GM18861 (cell line): ENCODE results near the gene LBHD2.
A peak's percentile ranks its signal among the peaks of the same experiment; 100 is the strongest.

ENCODE experiments used
- ATAC-seq: cut with Tn5 transposase; IDR thresholded peaks from one replicate; pipeline ENCODE4 v1.9.1; 2021; ENCODE audit not compliant: unreplicated experiment

The LBHD2 gene

DNA sequence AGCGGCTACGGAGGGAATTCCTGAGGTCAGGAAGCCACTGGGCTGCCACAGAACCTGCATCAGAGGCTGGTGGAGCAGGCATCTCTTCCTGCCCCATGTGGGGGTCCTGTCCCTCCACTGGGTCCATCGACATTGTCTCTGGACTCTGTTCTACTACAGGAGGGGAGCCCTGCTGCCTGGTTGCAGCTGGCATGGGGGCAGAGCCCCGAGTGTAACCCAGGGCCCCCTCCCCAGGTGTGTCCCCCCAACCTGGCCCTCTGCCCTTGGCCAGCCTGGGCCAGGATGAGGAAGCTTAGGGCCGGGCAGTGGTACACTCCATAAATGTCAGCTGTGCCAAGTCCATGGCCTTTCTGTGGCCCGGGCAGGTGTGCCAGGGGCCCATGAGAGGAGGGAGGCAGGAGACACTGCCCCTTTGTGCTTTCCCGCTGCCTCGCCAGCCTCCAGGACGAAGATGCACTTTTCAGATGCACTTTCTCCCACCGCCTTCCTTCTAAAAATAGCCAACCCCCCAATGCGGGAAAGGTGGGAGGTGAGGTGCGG lies 6.5 kb downstream of the LBHD2 start:
- no peak for ATAC-seq

DNA sequence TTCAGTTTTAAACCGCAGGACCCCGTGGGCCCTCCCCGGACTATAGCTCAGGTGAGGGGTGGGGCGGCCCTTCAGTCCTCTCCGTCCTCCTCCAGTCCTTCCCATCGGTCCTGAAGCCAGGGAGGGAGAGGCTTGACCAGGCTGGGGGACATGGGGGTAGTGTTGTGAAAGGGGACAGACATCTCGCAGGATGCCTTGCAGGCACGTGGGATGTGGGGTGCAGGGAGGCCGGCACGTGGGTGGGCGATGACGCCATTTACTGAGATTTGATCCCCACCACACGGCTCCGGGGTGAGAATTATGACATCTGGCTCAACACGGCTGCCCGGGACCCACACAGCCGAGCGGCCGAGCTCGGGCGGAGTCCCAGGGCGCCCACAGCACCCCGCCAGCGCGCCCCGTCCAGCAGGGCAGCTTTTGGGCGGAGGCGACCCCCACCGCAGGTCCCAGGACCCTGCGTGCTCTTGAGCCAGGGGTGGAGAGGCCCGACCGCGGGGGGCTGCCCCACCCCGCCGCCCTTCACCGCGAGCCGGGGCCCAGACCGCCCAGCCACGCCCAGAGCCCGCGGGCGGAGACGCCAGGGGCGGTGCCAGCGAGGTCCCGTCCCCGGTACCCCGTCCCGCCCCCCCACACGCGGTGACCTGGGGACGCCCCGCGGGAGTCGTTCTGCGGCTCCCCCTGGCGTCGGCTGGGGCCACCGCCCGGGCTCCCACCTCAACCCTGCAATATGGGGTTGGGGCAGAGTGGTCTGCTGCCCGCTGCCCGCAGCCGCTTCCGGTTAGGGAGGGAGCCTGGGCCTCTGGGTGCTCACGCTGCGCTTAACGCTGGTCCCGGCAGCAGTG lies 7.3 kb downstream of the LBHD2 start:
- ATAC-seq = peak; percentile 59

DNA sequence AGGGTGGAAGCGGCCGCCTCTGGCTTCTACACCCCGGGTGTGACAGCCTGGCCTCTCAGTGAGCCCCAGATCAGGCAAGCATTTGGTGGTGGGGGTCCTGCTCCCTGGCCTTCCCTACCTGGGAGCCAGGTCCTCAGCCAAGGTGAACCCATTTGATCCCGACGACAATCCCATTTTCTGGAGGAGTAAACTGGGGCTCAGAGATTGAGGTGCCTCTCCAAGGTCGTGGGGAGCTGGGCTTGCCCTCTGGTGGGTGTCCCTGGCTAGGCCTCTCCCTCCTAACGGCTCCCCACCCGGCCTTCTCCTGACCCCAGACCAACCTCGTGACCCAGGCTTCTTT lies 7.8 kb downstream of the LBHD2 start:
- no peak for ATAC-seq

DNA sequence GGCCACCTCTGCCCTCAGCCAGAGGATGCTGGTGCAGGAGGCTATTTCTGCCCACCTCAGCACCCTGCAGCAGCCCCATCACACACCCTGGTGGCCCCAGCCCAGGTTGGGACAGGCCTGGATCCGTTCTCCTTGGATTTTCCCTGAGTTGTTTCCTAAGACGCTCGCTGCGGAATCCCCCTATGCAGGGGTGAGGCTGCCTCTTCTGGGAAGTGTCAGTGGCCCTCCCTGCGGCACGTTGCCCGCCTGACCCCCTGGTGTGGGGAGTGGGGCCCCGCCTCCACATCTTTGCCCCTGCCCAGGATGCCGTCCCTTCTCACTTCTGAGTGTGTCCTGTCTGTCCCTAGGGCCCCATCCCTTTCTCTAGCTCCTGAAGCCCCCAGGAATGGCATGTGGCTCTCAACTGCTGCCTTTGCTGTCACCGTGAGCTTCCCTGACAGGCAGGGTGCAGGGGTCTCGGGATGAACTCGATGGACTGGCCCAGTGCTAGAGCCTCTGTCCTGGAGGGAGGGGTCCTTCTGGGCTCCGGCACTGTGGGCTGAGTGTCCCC lies 9.9 kb downstream of the LBHD2 start:
- no peak for ATAC-seq

DNA sequence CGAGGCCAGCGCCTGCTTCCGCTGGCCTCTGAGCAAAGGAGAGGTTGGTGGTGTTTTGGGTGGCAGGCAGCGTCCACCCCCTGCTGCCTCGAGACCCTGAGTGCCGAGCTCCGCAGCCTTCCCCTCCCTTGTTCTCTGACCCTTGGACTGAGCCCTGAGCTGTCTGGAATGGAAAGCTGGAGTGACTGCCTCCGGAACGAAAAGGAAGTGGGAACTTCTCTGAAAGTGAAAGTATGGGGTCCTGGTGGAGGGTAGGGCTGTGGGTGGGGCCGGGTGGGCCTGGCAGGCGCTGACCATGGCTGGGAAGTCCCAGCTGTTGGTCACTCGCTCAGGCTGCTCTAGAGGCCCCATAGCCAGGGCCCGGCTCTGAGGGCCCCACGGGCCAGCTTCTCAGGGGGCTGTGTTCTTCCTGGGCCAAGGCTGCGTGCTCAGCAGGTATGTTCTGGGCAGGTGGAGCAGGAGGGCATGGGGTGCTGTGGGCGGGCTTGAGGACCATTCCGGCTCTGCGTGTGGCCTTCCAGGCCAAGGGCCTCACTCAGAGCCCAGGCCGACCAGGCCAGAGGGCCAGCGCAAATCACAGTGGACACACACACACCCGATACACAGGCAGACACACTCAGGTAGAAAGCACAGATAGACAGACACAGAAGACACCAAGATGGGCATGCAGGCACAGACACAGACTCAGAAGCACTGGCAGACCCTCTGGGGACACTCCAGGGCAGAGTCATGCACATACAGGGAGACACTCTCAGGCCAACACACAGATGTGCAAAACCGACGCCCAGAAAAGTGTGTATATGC lies 10.6 kb downstream of the LBHD2 start, which contains the start of gene EXOC3L4:
Gene EXOC3L4, plus strand, starts transcription at position 320 of the 804 bp plus-strand sequence. CDS start 5,495 bp downstream, outside the sequence.
- ATAC-seq = no peak

DNA sequence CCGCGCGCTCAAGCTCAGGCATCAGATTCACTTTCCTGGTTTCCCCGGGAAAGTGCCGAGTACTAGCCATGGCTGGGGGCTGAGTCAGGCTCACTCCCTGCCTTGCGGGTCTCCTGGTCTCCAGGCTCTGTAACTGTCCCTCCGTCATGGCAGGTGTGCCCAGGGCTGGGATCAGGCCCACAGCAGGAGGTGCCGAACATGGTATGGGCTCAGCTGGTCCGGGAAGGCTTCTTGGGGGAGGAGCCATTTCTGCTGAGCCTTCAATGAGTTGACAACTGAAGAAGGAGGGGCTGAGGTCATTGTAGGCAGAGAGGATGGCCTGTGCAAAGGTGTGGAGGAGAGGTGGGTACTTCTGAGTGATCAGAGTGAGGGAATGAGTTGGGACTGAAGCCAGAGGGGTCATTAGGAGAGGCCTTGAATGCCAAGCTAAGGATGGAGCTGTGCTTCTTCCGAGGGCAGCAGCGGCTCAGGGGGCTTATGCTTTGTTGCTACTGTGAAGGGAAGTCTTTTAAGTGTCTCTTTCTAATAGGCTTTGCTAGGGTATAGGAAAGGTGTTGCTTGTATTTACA lies 11.3 kb downstream of the LBHD2 start:
- no peak for ATAC-seq

DNA sequence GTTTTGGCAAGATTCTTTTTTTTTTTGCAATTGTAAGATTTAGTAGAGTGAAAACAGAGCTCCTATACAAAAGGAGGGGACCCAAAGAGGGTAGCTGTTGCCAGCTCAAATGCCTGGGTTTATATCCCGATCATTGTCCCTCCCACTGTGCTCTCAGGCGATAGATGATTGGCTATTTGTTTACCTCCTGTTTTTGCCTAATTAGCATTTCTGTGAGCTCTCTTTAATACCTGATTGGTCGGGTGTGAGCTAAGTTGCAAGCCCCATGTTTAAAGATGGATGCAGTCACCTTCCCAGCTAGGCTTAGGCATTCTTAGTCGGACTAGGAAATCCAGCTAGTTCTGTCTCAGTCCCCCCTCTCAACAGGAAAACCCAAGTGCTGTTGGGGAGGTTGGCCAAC lies 12.4 kb downstream of the LBHD2 start:
- ATAC-seq = no peak

DNA sequence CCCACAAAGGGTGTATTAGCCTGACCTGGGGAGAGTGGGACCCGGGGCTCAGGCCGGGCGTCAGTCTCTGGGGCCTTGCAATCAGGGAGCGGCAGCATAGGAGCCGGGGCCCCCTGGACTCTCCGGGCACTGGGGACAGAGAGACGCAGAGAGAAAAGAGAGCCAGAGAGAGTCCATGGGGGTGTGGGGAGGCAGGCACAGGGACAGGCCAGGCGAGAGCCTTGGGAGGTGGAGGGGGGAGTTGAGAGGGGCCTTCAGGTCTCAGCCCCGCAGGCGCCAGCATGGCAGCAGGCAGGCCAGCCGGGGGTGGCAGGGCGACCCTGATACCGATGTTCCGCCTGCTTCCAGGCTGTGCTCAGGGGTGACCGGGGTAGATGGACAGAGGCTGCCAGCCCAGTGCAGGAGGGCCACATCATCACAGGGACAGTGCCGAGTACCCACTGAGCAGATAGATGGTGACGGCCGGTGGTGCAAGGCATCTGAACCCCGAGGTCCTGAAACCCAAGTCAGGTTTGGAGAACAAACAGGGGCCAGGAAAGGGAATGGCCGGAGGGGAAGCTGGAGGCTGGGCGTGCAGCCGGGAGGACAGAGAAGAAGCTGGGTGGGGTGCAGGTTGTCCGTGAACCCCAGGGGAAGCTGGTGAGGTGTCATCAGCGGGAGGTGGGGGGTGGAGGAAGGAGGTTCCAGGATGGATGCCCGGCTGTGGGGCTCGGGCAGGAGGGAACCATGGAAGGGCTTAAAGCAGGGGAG lies 13.4 kb downstream of the LBHD2 start:
- no peak for ATAC-seq

DNA sequence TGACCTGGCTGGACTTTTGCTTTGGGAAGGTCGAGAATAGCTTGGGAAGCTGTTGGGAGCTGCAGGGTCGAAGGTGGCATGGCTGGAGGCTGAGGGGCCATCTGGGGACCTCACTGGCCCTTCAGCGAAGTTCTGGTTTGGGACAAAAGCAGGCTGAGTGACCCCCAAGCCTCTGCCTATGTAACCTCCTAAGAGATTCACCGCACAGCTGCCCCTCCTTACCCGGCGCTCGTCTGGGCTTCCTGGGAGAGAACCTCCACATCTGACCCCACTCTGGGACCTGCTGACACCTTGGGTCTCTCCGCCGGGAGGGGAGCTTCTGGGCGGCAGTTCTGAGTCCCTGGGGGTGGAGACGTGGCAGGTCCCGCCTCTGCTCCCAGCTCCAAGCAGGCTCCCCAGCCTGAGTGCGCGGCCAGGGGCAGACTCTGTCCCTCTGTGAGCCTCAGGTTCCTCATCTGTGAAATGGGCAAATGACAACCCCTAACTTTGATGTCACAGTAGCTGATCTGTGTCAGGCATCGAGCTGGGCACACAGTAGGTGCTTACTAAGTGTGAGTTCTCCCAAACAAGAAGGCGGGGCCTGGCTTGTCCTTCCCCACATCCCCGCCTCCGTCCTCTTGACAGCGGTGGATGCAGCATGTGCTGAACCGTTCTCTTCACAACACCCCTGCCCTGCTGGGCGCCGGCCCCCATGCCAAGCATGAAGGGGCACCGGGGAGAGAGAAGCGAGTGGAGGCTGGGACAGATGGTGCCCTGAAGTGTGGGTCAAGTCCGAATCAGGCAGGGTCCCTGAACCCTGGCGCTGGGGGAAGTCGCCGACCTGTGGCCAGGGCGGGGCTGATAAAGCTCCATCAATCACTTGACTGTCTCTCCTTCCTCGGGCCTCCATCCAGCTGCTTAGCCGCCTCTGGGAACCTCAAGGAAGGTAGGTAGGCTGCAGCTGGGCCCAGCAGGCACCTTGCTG lies 14.3 kb downstream of the LBHD2 start:
- ATAC-seq = no peak

DNA sequence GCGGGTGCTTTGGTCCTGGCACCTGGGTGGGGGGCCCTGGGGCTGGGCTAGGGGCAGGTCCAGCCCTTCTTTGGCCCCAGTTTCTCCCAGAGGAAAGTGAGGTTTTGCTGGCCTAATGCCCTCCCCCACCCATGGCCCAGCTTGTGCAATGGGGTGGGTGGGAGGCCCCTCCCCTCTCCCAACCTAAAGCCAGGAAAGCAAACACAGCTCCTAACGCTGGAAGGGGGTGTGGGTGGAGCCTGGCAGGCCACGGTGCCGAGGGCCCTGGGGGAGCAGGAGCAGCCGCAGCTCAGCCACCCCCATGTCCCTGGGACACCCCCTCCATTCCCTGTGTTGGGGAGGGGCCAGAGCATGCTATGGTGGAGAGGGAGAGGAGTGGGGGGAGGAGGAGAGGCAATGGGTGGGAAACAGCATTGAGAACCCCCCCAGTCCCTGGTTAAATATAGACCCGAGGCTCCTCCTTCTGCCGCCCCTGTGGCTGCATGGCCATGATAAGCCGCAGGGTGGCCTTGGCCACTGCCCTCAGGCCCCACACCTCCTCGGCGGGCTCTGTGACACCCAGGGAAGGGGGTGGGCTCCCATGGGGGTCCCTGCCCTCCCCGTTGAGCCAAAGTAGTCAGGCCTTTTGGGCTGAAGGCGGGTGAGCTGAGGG lies 15.2 kb downstream of the LBHD2 start:
- no peak for ATAC-seq

DNA sequence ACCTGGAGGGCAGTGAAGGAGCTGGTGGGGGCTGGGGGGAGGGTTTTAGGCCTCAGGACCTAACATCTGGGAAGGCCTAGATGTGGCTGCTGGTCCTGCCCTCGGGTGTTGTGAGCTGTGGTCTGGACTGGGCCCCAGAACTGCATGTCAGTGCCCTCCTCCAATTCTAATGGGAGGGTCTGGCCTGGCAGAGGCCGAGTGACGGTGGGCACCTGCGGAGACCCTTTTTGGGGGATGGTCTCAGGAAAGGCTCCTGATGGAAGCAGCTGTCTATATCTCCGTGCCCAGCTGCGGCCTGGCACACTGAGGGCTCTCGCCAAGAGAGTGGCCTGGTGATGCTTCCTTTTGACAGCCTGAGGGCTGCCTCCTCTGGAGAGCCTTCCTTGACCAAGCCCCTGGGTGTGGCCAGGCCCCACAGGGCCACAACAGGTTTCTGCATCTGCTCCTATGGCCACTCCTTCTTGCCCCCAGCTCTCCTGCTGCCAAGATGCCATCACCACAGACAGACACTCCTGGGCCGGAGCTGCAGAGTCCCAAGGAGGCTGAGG lies 15.8 kb downstream of the LBHD2 start:
- ATAC-seq = no peak

DNA sequence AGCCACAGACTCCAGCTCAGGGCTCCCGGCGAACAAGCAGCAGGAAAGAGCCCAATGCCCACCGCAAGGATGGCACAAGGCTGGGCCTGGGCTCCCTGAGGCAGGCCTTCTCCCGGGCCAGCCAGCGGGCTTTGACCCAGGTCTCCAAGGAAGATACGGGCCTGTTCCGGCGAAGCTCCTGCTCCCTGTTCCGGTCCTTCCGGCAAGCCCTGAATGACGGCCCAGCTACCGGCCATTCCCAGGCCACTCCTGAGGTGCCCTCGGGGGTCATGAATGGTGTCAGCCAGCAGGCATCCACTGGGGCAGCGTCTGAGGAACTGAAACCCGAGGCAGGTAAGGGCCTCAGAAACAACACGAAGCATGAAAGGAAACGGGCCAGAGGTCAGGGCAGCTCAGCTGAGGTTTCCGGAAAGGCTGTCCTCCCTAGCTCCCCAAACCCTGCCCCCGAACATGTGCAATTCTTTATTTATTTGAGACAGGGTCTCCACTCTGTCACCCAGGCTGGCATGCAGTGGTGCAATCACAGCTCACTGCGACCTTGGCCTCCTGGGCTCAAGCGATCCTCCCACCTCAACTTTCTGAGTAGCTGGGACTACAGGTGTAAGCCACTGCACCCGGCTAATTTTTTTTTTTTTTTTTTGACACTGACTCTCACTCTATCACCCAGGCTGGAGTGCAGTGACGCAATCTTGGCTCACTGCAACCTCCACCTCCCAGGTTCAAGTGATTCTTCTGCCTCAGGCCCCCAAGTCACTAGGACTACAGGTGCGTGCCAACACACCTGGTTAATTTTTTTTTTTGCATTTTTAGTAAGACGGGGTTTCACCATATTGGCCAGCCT lies 16.5 kb downstream of the LBHD2 start:
- no peak for ATAC-seq

DNA sequence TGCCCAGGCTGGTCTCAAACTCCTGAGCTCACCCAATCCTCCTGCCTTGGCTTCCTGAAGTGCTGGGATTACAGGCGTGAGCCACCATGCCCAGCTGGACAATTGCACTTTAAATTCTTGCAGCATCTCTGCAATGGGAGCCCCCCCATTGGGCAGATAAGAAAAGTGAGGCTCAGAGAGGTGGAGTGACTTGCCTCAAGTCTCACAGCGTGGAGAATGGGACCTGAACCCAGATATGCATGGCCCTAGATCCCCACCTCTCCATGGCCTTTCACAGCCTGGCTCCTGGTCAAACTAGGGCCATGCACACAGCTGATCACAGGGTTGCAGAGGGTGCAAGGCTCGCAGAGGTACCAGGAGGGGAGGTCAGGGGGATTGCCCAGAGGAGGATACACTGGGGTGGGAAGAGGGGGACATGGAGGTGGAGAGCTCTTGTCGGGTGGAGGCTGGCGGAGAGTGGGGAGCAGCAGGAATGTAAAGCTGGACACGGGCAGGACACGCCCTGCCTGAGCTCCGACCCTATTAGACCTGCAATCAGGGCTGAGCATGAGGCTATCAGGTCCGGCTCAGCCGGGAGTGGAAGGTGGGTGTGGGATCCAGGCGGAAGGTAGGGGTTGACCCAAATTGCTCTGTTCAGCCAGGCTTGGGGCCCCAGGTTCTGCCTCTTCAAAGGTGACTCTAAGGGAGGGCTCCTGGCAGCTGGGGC lies 17.4 kb downstream of the LBHD2 start:
- no peak for ATAC-seq

DNA sequence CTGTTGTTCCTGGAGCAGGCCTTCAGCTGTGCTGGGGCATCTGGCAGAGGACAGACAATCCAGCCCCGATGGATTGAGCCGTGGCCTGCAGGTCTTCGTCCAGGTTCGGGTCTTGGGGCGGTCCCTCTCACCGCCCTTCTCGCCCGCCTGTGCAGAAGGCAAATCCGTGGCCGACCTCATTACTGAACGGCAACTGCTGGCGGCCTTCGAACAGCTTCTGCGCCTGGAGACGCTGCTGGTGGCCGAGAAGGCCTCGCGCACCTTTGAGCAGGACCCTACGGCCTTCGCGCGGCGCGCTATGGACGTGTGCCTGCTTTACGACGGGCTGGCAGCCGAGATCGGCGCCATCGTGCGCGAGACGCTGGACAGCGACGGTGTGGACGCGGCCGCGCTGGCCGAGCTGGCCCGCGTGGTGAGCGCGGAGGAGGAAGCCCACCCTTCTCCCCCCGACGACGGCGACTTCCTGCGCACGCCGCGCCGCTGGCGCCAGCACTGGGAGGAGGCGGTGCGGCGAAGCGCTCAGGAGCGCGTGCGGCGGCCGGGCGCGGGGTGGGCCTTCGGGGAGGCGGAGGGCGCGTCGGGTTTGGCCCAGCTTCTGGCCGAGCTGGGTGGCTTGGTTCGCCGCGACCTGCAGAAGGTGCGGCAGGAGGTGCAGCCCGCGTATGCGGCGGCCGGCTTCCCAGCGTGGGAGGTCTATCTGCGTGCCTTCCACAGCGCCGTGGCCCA lies 18.1 kb downstream of the LBHD2 start:
- ATAC-seq = no peak

DNA sequence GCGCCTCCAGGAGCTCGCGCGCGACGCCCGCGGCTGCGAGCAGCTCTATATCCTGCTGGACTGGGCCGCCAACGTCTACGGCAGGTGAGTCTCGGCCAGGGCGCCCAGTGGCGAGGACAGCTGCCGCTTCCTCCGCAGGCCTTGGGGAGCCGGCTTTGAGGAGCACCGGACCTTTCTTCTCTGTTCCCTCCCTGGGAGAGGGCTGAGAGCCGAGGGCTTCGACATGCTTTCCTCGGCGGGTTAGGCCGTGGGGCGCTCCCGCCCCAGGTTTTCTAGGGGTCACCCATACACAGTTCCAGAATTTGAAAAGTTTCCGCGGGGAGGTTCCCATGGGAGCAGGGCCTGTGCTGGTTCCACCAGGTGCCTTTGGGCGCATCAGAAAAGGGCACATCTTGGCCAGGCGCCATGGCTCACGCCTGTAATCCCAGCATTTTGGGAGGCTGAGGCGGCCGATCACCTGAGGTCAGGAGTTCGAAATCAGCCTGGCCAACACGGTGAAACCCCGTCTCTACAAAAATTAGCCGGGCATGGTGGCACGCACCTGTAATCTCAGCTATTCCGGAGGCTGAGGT lies 18.8 kb downstream of the LBHD2 start:
- ATAC-seq = no peak
